CD4-positive, alpha-beta T cell treated with Interleukin-4 for 4 hours (primary cell): ENCODE results near the gene ISG20L2.
A peak's percentile ranks its signal among the peaks of the same experiment; 100 is the strongest.
"Not testable (repeated sequence)": the region's sequence is repeated elsewhere in the genome, so short reads cannot be mapped to it uniquely, and the experiment has no call there.

Experiments used
- DNase-seq: peaks from one replicate; pipeline ENCODE4 v3.0.0-alpha.2; 2020

ISG20L2 gene

GRCh38 chr1:156728599-156729462, at the start of gene ISG20L2:
Gene ISG20L2, minus strand, starts transcription at chr1:156728766. Its CDS starts 1,114 bp downstream, at chr1:156727652.
- DNase-seq: peak; percentile 93

GRCh38 chr1:156777573-156777972, 49.0 kb upstream of the ISG20L2 start:
- DNase-seq: no peak

GRCh38 chr1:156776942-156777341, 48.4 kb upstream of the ISG20L2 start:
- DNase-seq: no peak

GRCh38 chr1:156775799-156776198, 47.2 kb upstream of the ISG20L2 start:
- DNase-seq: no peak

GRCh38 chr1:156773607-156774006, 45.0 kb upstream of the ISG20L2 start:
- DNase-seq: no peak

GRCh38 chr1:156772728-156773497, 44.3 kb upstream of the ISG20L2 start:
- DNase-seq: no peak

- no peak for DNase-seq
These were observed 43.7 kb upstream of the ISG20L2 start for GRCh38 chr1:156772222-156772621.

GRCh38 chr1:156768610-156769295, 40.2 kb upstream of the ISG20L2 start:
- DNase-seq: no peak

GRCh38 chr1:156767879-156768604, 39.5 kb upstream of the ISG20L2 start:
- no peak for DNase-seq

- DNase-seq: peak; percentile 100
These were observed 38.7 kb upstream of the ISG20L2 start, which contains the start of gene PRCC for GRCh38 chr1:156767101-156767878. Gene PRCC, plus strand, starts transcription at chr1:156767535. Its CDS starts 237 bp downstream, at chr1:156767772.

- DNase-seq: no peak
These were observed 37.9 kb upstream of the ISG20L2 start for GRCh38 chr1:156766298-156767100.

- DNase-seq: no peak
These were observed 37.1 kb upstream of the ISG20L2 start for GRCh38 chr1:156765666-156766065.

- not testable (repeated sequence) for DNase-seq
These were observed 36.6 kb upstream of the ISG20L2 start for GRCh38 chr1:156765136-156765535.

GRCh38 chr1:156760796-156761104, 32.2 kb upstream of the ISG20L2 start:
- DNase-seq: no peak

- no peak for DNase-seq
These were observed 31.7 kb upstream of the ISG20L2 start for GRCh38 chr1:156760092-156760795.

- DNase-seq: not testable (repeated sequence)
These were observed 29.1 kb upstream of the ISG20L2 start for GRCh38 chr1:156757572-156758253.

- DNase-seq: no peak
These were observed 27.8 kb upstream of the ISG20L2 start for GRCh38 chr1:156756355-156756754.

- no peak for DNase-seq
These were observed 27.0 kb upstream of the ISG20L2 start for GRCh38 chr1:156755527-156755950.

GRCh38 chr1:156754219-156754618, 25.7 kb upstream of the ISG20L2 start:
- DNase-seq: no peak
